ENCODE results near the gene EIF3K. TPM values are rescaled to one million over a fixed set of nuclear protein-coding genes. Genes with fewer than 3 reads are reported as not detected.

The EIF3K gene
- total RNA-seq, 6 donors from 2014 or later = 142 to 404 (median 242) TPM

DNA sequence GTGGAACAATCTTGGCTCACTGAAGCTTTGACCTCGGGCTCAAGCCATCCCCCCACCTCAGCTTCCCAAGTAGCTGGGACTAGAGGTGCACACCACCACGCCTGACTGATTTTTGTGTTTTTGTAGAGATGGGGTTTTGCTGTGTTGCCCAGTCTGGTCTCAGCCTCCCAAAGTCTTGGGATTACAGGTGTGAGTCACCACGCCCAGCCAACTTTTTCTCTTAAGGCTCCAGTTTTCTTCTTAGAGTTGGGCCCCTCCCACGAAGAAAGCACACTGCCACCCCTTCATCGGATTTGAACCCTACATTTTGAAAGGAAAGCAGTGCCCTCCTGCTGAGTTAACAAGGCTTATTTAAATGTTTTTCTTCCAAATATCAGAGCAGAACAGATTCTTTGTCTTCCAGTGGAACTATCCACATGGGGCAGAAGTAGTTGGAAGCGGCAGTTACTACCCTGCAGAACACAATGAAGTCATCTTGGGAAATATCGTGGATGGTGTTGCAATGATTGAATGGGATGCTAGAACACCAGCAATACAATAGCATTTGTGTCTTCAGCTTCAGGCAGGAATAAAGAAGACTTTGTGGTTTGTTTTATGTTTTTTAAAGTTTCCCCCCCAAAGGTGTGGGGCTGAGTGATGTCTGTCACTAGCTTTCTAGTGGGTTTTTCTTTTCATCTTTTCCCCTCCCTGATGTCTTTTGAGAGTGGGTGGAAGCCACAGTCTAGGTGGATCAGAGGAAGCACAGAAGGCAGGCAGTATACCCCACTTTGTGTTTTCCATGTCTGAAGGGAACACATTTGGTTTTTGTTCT, 37.4 kb downstream of the EIF3K start:
- 62 to 68% methylated on average over 7 of the region's 7 CpGs for WGBS, 2 donors
- TF ChIP-seq, protein P1, sequence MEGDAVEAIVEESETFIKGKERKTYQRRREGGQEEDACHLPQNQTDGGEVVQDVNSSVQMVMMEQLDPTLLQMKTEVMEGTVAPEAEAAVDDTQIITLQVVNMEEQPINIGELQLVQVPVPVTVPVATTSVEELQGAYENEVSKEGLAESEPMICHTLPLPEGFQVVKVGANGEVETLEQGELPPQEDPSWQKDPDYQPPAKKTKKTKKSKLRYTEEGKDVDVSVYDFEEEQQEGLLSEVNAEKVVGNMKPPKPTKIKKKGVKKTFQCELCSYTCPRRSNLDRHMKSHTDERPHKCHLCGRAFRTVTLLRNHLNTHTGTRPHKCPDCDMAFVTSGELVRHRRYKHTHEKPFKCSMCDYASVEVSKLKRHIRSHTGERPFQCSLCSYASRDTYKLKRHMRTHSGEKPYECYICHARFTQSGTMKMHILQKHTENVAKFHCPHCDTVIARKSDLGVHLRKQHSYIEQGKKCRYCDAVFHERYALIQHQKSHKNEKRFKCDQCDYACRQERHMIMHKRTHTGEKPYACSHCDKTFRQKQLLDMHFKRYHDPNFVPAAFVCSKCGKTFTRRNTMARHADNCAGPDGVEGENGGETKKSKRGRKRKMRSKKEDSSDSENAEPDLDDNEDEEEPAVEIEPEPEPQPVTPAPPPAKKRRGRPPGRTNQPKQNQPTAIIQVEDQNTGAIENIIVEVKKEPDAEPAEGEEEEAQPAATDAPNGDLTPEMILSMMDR (IDR thresholded peaks at IDR 0.05) = no peak
- TF ChIP-seq POLR2AphosphoS5 (IDR thresholded peaks at IDR 0.05) (no peak), POLR2A (IDR thresholded peaks at IDR 0.05) (no peak), EP300 (IDR thresholded peaks at IDR 0.05) (no peak)
- Histone ChIP-seq H3K4me3 (no peak overlapping the region), H3K27me3 (no peaks in the 10 kb centered on the region), H3K36me3 (peaks cover 0 to 24% (median 0%) of the 10 kb centered on the region in 4 donors), H3K4me1 (peaks cover 97 to 100% (median 98%) of the 10 kb centered on the region in 4 donors), H3K27ac (peak overlapping the region; percentile 13 to 97 (median 92)), H3K9me3 (no peaks in the 10 kb centered on the region)
- DNase-seq = no peak
- peak in 1 of 2 donors; percentile 39 for ATAC-seq (ENCODE audit: low FRiP score in 2 of 2)

DNA sequence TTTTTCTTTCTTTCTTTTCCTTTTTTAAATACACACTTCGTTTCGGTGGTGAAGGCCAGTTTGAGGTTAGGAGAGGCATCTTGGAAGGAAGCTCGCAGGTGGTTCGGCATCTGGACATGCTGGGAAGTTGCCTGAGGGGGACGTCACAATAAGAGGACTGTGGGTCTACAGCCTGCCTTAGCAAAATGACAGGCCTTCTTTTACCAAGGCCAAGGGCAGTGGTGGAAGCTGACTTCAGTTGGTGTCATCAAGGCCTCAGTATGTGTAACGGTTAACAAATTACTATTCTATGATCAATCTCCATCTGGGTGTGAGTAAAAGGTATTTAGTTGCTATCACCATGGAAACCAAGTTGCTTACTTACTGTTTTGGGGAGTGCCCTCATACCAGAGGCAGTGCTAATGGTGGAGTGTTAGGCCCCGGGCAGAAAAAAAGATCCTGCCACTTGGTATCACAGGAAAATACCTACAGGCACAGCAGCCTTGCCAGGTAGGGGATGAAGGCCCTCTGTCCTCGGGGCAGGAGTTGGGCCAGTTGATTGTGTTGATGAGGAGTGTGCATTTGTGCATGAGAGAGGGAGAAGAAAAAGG, 38.7 kb downstream of the EIF3K start:
- peak overlapping the region; percentile 87 to 97 (median 94) for H3K27ac ChIP-seq
- H3K27me3 ChIP-seq = no peaks in the 10 kb centered on the region
- peak in 1 of 2 donors; percentile 34 for ATAC-seq (ENCODE audit: low FRiP score in 2 of 2)
- H3K36me3 ChIP-seq = peaks cover 0 to 25% (median 0%) of the 10 kb centered on the region in 4 donors
- H3K4me1 ChIP-seq = peaks cover 96 to 100% (median 98%) of the 10 kb centered on the region in 4 donors
- H3K9me3 ChIP-seq = no peaks in the 10 kb centered on the region
- DNase-seq = no peak
- no peak for TF ChIP-seq POLR2AphosphoS5 (IDR thresholded peaks at IDR 0.05)
- TF ChIP-seq, protein P1 (IDR thresholded peaks at IDR 0.05) = no peak
- TF ChIP-seq EP300 (IDR thresholded peaks at IDR 0.05) = no peak
- no peak overlapping the region for H3K4me3 ChIP-seq
- 65 to 66% methylated on average over 8 of the region's 8 CpGs for WGBS, 2 donors

DNA sequence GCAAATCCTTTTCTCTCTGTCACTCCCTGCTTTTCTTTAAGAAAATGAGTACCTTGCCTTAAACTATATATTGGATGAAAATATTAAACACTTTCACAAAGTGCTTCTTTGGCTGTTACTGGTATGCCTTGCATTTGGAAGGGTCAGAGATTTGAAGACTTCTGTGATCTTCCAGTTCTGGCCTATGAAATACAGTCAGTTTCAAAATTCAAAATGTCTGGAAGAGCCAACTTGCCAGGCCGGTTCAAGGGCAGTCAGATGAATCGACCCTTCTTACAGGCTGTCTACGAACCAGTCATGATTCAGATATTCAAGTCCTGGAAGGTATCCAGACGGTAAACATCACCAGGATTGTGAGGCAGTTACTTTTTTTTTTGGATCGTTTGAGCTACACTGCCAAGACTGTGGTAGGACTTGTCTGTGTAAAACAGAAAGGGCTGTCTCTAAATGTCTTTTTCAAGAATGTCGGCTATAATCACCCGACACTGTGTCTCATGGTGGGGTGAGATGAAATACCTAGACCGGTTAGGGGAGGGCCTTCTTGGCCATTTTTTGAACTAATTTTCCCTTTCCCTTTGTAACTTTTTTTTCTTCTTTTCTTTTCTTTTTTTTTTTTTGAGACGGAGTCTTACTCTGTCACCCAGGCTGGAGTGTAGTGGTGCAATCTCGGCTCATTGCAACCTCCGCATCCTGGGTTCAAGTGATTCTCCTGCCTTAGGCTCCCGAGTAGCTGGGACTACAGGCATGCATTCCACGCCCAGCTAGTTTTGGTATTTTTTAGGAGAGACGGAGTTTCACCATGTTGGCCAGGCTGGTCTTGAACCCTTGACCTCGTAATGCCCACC, 39.7 kb downstream of the EIF3K start:
- H3K36me3 ChIP-seq = peaks cover 0 to 25% (median 0%) of the 10 kb centered on the region in 4 donors
- H3K27ac ChIP-seq = peak overlapping the region; percentile 87 to 97 (median 94)
- TF ChIP-seq POLR2A (IDR thresholded peaks at IDR 0.05) = no peak
- peak; percentile 42 to 82 for TF ChIP-seq POLR2AphosphoS5 (IDR thresholded peaks at IDR 0.05)
- peak in 1 of 4 donors; percentile 74 for TF ChIP-seq EP300 (IDR thresholded peaks at IDR 0.05)
- no peaks in the 10 kb centered on the region for H3K27me3 ChIP-seq
- peak in 1 of 2 donors; percentile 64 for DNase-seq
- no peaks in the 10 kb centered on the region for H3K9me3 ChIP-seq
- whole genome bisulfite sequencing, 2 donors = 28 to 40% methylated on average over 12 to 14 of the region's 15 CpGs
- peaks cover 96 to 100% (median 98%) of the 10 kb centered on the region in 4 donors for H3K4me1 ChIP-seq
- no peak overlapping the region for H3K4me3 ChIP-seq
- ATAC-seq (ENCODE audit: low FRiP score in 2 of 2) = peak; percentile 82 to 84

DNA sequence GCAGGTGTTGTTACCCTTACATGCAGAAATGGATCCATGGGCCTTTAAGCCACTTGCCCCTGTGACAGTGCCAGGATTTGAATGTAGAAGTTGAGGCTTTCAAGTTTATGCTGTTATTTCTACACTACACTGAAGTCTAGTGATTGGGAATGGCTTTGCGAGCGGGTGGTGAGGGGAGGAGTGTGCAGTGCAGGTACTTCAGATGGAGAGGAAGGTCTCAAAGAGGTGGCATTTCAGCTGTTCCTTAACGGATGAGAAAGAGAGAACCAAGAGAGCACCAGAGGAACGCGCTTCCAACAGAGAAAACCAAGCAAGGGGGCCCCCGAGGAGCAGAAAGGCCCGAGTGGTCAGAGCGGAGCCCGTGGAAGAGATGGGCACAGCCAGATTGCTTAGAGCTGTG, 41.7 kb downstream of the EIF3K start:
- 53 to 77% methylated on average over 9 of the region's 9 CpGs for WGBS, 2 donors
- H3K27ac ChIP-seq = peak overlapping the region; percentile 87 to 97 (median 94)

More for the DNA sequence above, 41.7 kb downstream of the EIF3K start:
- ATAC-seq (ENCODE audit: low FRiP score in 2 of 2) = no peak
- TF ChIP-seq EP300 (IDR thresholded peaks at IDR 0.05) = no peak
- TF ChIP-seq POLR2A (IDR thresholded peaks at IDR 0.05) = no peak
- TF ChIP-seq, protein P1 (IDR thresholded peaks at IDR 0.05) = no peak
- TF ChIP-seq POLR2AphosphoS5 (IDR thresholded peaks at IDR 0.05) = no peak
- no peaks in the 10 kb centered on the region for H3K9me3 ChIP-seq
- no peak overlapping the region for H3K4me3 ChIP-seq
- DNase-seq = no peak
- H3K27me3 ChIP-seq = no peaks in the 10 kb centered on the region
- H3K36me3 ChIP-seq = peaks cover 0 to 21% (median 0%) of the 10 kb centered on the region in 4 donors
- peaks cover 96 to 100% (median 98%) of the 10 kb centered on the region in 4 donors for H3K4me1 ChIP-seq

All from upper lobe of left lung (tissue), 6 donors.